GM23248 (cell line): Measurements from ENCODE around the gene CDH4. TPM values are rescaled to one million over a fixed set of nuclear protein-coding genes. Genes with fewer than 3 reads are reported as not detected.

Source experiments
- DNase-seq: peaks from one replicate; pipeline ENCODE4 v3.0.0-alpha.2; 2015
- H2AFZ ChIP-seq: fragments of 200-600 bp; sonication (generic); 2 replicates; pipeline ENCODE4 v1.6.1; 2016; ENCODE audit warnings: antibody characterized with exemption
- H3F3A ChIP-seq: fragments of 200-600 bp; sonication (generic); 2 replicates; pipeline ENCODE4 v1.6.1; 2016; ENCODE audit warnings: mild to moderate bottlenecking, antibody characterized with exemption, mixed run types; ENCODE audit not compliant: insufficient read depth
- H3K27ac ChIP-seq: fragments of 200-600 bp; sonication (generic); 2 replicates; pipeline ENCODE4 v1.5.1; 2016; ENCODE audit warnings: mild to moderate bottlenecking
- H3K27me3 ChIP-seq: fragments of 200-600 bp; sonication (generic); replicated peaks from 2 replicates; pipeline ENCODE4 v1.6.1; 2016; ENCODE audit warnings: mild to moderate bottlenecking; ENCODE audit not compliant: insufficient read depth
- H3K36me3 ChIP-seq: fragments of 200-600 bp; sonication (generic); 2 replicates; pipeline ENCODE4 v1.6.1; 2016; ENCODE audit warnings: low read depth, mild to moderate bottlenecking
- H3K4me1 ChIP-seq: fragments of 200-600 bp; sonication (generic); 2 replicates; pipeline ENCODE4 v1.6.1; 2016; ENCODE audit warnings: mild to moderate bottlenecking; ENCODE audit not compliant: insufficient read depth
- H3K4me2 ChIP-seq: fragments of 200-600 bp; sonication (generic); one replicate; pipeline ENCODE4 v1.6.1; 2016; ENCODE audit warnings: mild to moderate bottlenecking; ENCODE audit not compliant: unreplicated experiment
- H3K4me3 ChIP-seq: fragments of 200-600 bp; sonication (generic); 2 replicates; pipeline ENCODE4 v1.5.1; 2016; ENCODE audit warnings: mild to moderate bottlenecking
- H3K79me2 ChIP-seq: fragments of 200-600 bp; sonication (generic); 2 replicates; pipeline ENCODE4 v1.6.1; 2016; ENCODE audit warnings: mild to moderate bottlenecking; ENCODE audit not compliant: insufficient read depth
- H3K9ac ChIP-seq: fragments of 200-600 bp; sonication (generic); 2 replicates; pipeline ENCODE4 v1.6.1; 2016; ENCODE audit warnings: mild to moderate bottlenecking
- H3K9me2 ChIP-seq: fragments of 200-600 bp; sonication (generic); 2 replicates; pipeline ENCODE4 v1.6.1; 2016; ENCODE audit warnings: mixed run types, mild to moderate bottlenecking, moderate library complexity; ENCODE audit not compliant: insufficient read depth
- H3K9me3 ChIP-seq: fragments of 200-600 bp; sonication (generic); one replicate; pipeline ENCODE4 v1.6.1; 2017; ENCODE audit warnings: low read depth
- H4K20me1 ChIP-seq: fragments of 200-600 bp; sonication (generic); 2 replicates; pipeline ENCODE4 v1.6.0; 2016; ENCODE audit not compliant: insufficient read depth
- EZH2 ChIP-seq: fragments of 200-600 bp; sonication (generic); IDR thresholded peaks from 2 replicates; pipeline ENCODE4 v1.6.1; 2018; ENCODE audit warnings: antibody characterized with exemption, mild to moderate bottlenecking; ENCODE audit not compliant: insufficient read depth, poor library complexity, severe bottlenecking
- EZH2phosphoT487 ChIP-seq: fragments of 200-600 bp; sonication (generic); IDR thresholded peaks from 2 replicates; pipeline ENCODE4 v1.6.1; 2018; ENCODE audit warnings: antibody characterized with exemption, moderate library complexity, mild to moderate bottlenecking, low read depth; ENCODE audit not compliant: insufficient read depth
- WGBS, 2 experiments: methylation state at CpG; one replicate each; pipeline ENCODE4 v1.1.6; 2015 to 2017; ENCODE audit warnings: low lambda C conversion rate in 2 of 2, low coverage in 1 of 2; ENCODE audit errors: missing lambda C conversion rate in 2 of 2; 5-methylcytosine and 5-hydroxymethylcytosine counted together
- in situ Hi-C: fragments of 300-500 bp; cut with MboI; formaldehyde crosslinking; loops from 2 replicates; pipeline ENCODE4 v1.15.0; 2020
- polyA plus RNA-seq: library from polyadenylated mRNA; unstranded; fragments of >200 nt; fragmentation: Nextera tagmentation; extraction: Ambion mirVana; gene quantifications from 2 replicates; pipeline ENCODE4 v1.2.1, GENCODE V29; 2016
- total RNA-seq: library from RNA; depleted of rRNA; stranded (reverse); fragments of >200 nt; shearing (Covaris generic); gene quantifications from 2 replicates; pipeline ENCODE4 v1.2.3, GENCODE V29; 2014

The CDH4 gene
- total and polyA plus RNA-seq, 2 experiments from 2014 or later, result 1.1 to 3.9 TPM

DNA sequence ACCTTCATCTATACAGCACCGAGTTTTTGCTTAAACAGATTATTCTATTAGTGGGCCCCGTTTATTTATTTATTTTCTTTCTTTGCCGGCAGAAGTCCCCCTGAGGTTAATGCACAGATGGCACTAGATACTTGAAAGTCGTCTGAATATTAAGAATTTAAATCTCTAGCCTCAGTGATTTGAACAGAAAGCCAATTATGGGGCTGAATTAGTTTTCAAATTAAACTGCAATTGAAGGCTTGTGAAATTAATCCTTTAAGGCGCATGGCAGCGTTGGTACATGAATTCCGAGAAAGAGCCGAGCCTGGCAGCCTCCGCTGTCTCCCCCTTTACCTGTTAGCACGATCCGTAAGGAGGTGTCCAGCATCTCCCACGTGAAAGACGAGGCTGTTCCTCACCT lies 610.8 kb downstream of the CDH4 start:
- no peaks in the 10 kb centered on the region for H3K4me1 ChIP-seq
- no peak overlapping the region for H3K27ac ChIP-seq
- H3K79me2 ChIP-seq, result no peaks in the 10 kb centered on the region
- no peak overlapping the region for H2AFZ ChIP-seq
- H3K4me3 ChIP-seq, result no peak overlapping the region
- H3K9me3 ChIP-seq, result no peaks in the 10 kb centered on the region
- no peaks in the 10 kb centered on the region for H3K9me2 ChIP-seq
- H3K9ac ChIP-seq, result no peak overlapping the region
- in situ Hi-C loops, result no loop called here
- H3K27me3 ChIP-seq, result no peaks in the 10 kb centered on the region; the same call in 1 of the 2 replicates
- no peak for TF ChIP-seq EZH2
- TF ChIP-seq EZH2phosphoT487, result no peak
- no peaks in the 10 kb centered on the region for H3F3A ChIP-seq
- WGBS, 2 experiments, result 46 to 48% methylated on average over 13 of the region's 13 CpGs
- no peaks in the 10 kb centered on the region for H4K20me1 ChIP-seq
- H3K4me2 ChIP-seq, result no peak overlapping the region
- H3K36me3 ChIP-seq, result no peaks in the 10 kb centered on the region
- no peak for DNase-seq

GRCh38 chr20:61864481-61864880 lies 612.4 kb downstream of the CDH4 start:
- Histone ChIP-seq H3K9me3 (no peaks in the 10 kb centered on the region), H3K36me3 (no peaks in the 10 kb centered on the region), H3K9me2 (no peaks in the 10 kb centered on the region), H4K20me1 (no peaks in the 10 kb centered on the region), H3K27ac (no peak overlapping the region), H3K4me2 (no peak overlapping the region), H3K79me2 (no peaks in the 10 kb centered on the region), H2AFZ (no peak overlapping the region), H3K27me3 (no peaks in the 10 kb centered on the region; the same call in 1 of the 2 replicates), H3K9ac (no peak overlapping the region), H3K4me3 (no peak overlapping the region), H3F3A (no peaks in the 10 kb centered on the region), H3K4me1 (no peaks in the 10 kb centered on the region)
- no peak for DNase-seq
- in situ Hi-C loops, result no loop called here
- TF ChIP-seq EZH2phosphoT487 (no peak), EZH2 (no peak)
- 52 to 68% methylated on average over 12 of the region's 12 CpGs for WGBS, 2 experiments

DNA sequence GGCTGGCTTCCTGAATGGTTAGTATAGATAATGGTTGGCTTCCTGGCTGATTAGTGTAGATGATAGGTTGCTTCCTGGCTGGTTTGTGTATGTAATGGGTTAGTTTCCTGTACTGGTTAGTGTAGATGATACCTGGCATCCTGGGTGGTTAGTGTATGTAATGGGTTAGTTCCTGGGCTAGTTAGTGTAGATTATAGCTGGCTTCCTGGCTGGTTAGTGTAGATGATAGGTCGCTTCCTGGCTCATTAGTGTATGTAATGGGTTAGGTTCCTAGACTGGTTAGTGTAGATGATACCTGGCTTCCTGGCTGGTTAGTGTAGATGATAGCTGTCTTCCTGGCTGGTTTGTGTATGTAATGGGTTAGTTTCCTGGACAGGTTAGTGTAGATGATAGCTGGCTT lies 613.3 kb downstream of the CDH4 start:
- H3K9me2 ChIP-seq, result no peaks in the 10 kb centered on the region
- no peaks in the 10 kb centered on the region for H3K9me3 ChIP-seq
- in situ Hi-C loops, result no loop called here
- no peak overlapping the region for H3K9ac ChIP-seq
- H3K79me2 ChIP-seq, result no peaks in the 10 kb centered on the region
- WGBS, 2 experiments, result 14 to 35% methylated on average over 1 of the region's 1 CpG
- TF ChIP-seq EZH2, result no peak
- TF ChIP-seq EZH2phosphoT487, result no peak
- H3K27me3 ChIP-seq, result no peaks in the 10 kb centered on the region; the same call in 1 of the 2 replicates
- no peaks in the 10 kb centered on the region for H3K36me3 ChIP-seq
- H3K27ac ChIP-seq, result no peak overlapping the region
- no peak overlapping the region for H3K4me2 ChIP-seq
- no peaks in the 10 kb centered on the region for H3K4me1 ChIP-seq
- H4K20me1 ChIP-seq, result no peaks in the 10 kb centered on the region
- no peak for DNase-seq
- H2AFZ ChIP-seq, result no peak overlapping the region
- H3K4me3 ChIP-seq, result no peak overlapping the region
- no peaks in the 10 kb centered on the region for H3F3A ChIP-seq

DNA sequence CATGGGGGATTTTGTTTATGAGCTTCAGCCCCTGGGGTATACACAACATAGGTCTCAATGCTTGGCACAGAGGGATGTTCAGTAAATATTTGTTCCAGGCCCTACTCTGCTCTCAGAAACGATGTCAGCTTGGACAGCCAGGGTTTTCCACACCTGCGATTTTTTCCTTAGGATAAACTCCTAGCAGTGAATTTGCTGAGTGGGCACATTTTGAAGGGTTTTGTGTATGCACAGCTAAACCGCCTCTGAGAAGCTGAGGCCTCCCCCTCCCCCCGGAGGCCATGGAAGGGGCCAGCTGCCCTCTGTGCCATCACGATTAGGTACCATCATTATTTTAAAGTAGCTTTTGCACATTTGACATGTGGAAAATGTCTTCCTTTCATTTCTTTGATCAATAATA lies 614.1 kb downstream of the CDH4 start:
- 19 to 20% methylated on average over 5 of the region's 5 CpGs for WGBS, 2 experiments
- no peak for TF ChIP-seq EZH2phosphoT487
- TF ChIP-seq EZH2, result no peak
- Histone ChIP-seq H3K9me3 (no peaks in the 10 kb centered on the region), H3F3A (no peaks in the 10 kb centered on the region), H3K27me3 (no peaks in the 10 kb centered on the region; the same call in 1 of the 2 replicates), H3K4me2 (no peak overlapping the region), H3K79me2 (no peaks in the 10 kb centered on the region), H3K9me2 (no peaks in the 10 kb centered on the region), H4K20me1 (no peaks in the 10 kb centered on the region), H2AFZ (no peak overlapping the region), H3K4me3 (no peak overlapping the region), H3K27ac (no peak overlapping the region), H3K9ac (no peak overlapping the region), H3K36me3 (no peaks in the 10 kb centered on the region), H3K4me1 (no peaks in the 10 kb centered on the region)
- DNase-seq, result no peak
- in situ Hi-C loops, result no loop called here

GRCh38 chr20:61868006-61868405 lies 615.9 kb downstream of the CDH4 start:
- no peak for DNase-seq
- Histone ChIP-seq H3K27me3 (no peaks in the 10 kb centered on the region; the same call in 1 of the 2 replicates), H3K36me3 (no peaks in the 10 kb centered on the region), H3K4me3 (no peak overlapping the region), H3K27ac (no peak overlapping the region), H3K4me1 (no peaks in the 10 kb centered on the region), H3K9me3 (no peaks in the 10 kb centered on the region), H3K4me2 (no peak overlapping the region), H3K9ac (no peak overlapping the region), H4K20me1 (no peaks in the 10 kb centered on the region), H2AFZ (no peak overlapping the region), H3K9me2 (no peaks in the 10 kb centered on the region), H3K79me2 (no peaks in the 10 kb centered on the region), H3F3A (no peaks in the 10 kb centered on the region)
- TF ChIP-seq EZH2phosphoT487 (no peak), EZH2 (no peak)
- 49 to 52% methylated on average over 12 to 13 of the region's 13 CpGs for WGBS, 2 experiments
- in situ Hi-C loops, result no loop called here
